Measurements from ENCODE around the gene STIL. TPM values are rescaled to one million over a fixed set of nuclear protein-coding genes. Genes with fewer than 3 reads are reported as not detected.
"Not testable (repeated sequence)": the region's sequence is repeated elsewhere in the genome, so short reads cannot be mapped to it uniquely, and the experiment has no call there.

STIL gene
- total RNA-seq, 1 donor from 2014 or later, result 6.1 TPM

DNA sequence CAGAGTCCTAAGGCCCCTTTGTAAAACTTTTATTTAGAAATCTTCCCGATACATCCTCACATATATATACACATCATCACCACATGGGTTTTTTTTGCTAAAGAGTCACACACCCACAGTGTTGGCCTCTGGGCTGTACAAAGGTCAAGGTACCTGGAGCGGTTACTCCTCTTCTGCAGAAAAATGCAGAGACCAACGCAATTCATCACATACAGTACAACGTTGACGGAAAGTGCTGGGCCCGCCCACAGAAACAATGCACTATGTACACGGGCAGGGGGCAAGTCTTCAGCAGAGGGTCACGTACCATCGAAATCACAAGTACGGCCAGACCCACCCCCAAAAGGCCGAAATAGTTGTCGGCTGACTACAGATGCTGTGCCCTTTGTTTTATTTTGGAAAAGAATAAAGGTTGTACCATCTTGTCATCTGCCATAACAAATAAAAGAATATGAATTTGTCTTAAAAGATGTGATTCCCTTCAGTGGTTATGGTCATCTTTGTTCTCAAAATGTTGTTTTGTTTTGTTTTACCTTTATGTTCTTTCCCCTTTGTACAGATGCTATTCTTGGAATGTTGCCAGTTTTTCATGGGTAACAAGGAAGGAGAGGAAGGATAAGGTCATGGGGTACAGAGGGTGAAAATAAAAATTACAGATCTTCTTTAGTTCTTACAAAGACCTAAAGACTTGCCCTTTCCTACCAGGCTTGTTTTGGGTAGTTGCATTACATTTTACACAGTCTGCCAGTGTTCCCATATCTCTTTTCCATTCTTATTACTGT is 97.5 kb downstream of the STIL start:
- DNase-seq, result peak; percentile 66

DNA sequence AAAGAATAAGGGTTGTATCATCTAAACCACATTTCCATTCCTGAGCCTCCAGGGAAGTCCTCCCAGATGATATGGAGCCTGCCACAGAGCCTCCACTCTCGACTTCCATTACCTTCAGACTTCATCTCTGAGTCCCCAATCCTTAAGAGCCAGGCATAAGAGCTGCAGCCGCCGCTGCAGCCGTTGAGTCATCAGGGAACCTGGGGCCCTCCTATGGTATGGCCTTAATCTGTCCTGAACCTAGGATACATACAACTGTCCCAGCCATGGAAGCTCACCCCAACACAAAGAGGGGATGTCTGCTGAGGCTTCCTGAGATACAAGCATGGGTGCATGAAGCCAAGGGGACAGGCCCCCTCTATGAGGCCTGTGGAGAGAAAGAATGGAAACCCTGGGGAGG is 98.2 kb downstream of the STIL start:
- DNase-seq, result no peak

DNA sequence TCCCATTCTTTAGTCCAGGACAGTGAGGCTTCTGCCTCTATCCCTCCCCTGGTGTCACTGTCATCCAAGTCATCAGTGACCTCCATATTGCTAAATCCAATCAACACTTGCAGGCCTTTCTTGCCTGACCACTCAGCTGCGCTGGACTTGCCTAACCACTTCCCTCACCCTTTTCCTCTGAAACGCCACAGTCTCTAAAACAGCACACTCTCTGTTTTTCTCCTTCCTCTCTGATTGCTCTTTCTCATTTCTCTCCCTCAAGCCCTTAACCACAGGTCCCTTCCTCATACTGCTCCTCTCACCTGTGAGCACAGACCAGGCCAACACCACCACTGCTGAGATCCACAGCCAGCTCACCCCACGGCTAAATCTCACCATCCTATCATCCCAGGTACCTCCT is 99.4 kb downstream of the STIL start:
- DNase-seq, result no peak

DNA sequence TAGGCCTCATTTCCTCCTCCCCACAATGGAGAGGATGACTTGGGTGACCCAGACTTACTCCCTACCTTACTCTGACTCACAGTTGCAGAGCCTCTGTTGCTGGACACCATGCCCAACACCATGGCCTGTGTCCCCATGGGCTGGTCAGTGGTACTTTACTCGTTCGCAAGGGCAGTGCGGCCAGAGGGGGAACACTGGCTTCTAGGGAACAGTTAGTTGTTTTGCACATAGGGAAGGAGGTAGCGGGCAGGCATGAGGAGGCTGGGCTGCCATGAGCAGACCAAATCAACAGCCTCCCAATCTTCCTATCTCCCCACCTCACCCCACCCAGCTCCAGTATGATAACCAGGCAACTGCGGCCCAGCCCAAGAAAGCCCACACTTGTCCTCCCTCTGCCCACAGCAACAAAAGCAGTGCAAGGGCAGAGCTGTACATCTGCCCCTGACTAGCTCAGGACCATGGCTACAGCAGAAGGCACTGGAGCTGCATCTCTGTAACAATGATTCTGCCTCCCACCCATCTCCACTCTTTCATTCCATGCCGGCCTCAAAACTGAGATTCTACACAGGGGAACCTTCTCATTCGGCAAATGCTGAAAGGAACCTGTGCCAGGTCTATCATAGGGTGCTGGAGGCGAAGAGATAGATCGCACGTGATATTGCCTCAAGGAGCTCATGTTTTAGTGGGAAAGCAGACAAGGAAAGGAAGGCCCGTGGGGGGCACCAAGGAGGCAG is 100.5 kb downstream of the STIL start:
- peak; percentile 87 for DNase-seq

DNA sequence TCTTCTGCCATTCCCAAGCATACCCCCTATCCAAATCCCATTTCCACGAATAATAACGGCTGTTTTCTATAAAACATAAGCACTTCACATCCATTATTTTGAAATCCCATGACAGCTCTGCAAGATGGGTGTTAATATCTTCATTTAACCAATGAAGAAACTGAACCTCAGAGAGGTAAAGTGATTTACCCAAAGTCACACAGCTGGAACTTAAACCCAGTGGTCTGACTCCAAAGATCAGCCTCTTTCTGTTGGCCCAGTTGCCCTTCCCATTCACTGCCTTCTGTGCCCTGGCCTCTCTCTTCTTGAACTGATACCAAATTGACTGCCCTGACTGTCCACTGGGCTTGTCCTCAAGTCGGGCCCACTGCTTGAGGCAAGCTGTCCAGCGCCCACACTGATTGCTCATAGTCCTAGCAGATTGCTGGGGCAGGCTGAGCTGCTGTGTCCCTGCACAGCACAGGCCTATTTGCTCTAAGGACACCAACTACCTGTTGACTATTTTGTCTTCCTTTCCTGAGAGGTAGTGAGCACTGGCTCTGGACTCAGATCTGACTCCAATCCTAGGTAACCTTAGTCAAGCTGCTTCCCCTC is 101.2 kb downstream of the STIL start:
- no peak for DNase-seq

DNA sequence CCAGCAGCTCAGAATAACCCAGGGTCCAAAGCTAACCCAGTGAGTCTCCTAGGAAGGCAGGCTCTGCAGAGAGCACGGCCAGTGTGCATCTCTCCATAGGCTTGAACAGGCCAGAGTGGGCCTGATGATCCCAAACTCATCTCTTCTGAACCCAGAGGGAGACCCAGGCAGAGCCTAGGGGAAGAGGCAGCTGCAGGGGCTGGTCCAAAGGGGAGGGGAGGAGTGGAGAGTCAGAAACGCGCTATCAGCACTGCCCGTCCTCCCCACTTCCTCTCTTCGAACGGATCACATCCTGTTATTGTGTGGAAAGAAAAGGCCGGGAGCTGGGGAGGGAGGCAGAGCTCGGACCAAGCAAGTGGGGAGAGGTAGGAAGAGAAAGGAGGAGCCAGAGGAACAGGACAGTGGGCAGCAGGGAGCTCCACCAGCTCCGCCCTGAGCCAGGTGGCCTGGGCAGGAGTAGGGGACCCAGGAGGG is 102.1 kb downstream of the STIL start:
- DNase-seq, result peak; percentile 94

DNA sequence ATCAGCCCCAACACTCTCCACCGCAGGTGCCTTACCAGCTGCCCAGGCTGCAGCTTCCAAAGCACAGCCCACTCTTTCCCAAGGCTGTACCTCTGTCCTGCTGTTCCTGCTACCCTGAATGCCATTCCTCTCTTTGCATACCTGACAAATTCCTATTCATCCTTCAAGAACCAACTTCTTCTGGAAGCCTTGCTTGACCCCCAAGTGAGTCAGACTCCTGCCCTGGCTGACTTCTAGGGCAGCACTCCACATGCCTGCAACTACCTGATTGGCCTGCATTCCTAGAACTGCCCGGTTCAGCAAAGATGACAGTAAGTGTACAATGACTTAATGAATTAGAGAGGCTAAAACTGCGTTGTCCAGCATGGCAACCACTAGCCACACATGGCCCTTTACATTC is 103.3 kb downstream of the STIL start:
- no peak for DNase-seq

DNA sequence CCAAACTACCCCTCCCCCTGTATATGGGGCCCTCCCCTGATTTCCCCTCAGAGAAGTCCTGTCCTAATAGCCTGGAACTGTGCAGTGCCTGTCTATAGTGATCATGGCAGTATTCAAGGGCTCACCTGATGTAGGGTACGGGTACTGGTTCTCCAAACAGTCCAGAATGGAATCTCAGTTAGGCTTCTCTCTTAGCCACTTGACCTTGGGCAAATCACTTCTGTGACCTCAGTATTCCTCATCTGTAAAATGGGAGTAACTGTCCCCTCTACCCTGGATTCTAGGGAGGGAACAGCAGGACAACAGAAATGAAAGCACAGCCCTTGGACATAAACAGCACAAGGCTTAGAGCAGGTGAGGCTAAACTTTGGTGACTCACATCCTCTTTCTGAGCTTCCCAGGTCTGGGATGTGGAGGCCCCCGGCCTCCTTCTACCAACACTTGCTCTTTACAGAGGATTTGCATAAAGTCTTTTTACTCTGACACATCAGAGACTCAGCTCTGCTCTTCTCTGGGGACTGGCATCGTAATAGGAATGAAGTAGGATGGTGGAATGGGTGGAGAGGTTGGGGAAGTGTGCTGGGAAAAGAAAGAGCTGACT is 104.1 kb downstream of the STIL start:
- peak; percentile 51 for DNase-seq

DNA sequence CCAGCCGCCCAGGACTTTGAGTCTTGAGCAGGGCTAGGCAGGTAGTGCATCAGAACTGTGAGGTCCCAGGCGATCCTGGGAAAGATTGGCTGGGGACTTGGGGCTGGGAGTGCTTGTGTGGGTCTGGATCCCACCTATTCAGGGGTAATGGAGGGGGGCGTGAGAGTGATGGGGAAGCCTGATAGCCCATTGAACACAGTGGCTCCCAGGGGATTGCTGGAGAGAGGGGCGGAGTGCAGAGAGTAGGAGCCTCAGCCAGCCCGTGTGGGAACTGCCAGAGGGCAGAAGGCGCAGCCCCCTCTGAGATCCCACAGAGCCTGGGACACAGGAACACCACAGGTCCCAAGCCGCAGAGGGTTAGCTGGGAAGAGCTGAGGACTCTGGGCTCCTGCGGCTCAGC is 104.9 kb downstream of the STIL start:
- no peak for DNase-seq

DNA sequence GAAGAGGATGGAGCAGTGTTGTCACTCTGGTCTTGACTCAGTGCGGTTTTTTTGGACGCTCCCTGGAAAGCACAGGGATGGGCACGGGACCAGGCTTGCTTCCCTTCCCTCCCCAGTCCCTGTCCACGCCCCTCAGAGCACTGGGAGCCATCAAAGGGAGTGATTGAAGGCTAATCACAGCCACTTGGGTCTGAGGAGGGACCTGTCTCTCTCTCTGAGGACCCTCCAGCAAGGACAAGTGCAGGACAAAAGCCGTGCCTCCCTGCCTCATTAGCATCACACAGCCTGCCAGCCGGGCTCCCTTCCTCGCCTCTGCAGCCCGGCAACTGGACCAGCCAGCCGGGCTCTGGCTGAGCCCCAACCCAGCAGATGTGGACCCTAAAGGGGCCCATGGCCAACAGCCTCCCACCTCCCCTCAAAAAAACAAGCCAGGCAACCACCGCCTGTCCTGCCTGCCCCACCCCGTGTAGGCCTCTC is 105.5 kb downstream of the STIL start:
- DNase-seq, result no peak

DNA sequence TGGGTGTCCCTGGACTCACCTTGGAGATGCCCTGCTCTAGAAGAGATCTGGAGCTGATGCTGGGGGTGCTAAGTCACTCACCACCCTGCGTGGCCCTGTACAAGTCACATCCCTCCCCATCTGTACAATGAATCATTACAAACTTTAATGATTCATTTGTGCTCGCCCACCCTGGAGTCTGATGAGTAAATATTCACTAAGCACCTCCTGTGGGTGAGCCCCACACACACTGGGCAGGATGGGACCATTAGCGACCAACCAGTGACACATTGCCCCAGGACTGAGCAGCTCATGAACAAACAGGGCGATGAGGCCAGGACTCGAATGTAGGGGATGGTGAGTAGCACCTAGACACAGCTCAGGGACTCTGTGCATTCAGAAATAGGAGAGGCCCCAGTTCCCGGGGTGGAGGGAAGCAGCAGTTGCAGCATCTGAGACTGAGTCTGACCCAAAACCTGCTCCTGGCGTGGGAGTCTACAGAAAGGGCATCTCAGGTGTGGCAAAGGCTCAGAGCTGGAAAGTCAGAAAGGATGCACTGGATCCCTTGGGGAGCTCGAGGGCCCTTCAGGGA is 106.1 kb downstream of the STIL start:
- DNase-seq, result peak; percentile 38

DNA sequence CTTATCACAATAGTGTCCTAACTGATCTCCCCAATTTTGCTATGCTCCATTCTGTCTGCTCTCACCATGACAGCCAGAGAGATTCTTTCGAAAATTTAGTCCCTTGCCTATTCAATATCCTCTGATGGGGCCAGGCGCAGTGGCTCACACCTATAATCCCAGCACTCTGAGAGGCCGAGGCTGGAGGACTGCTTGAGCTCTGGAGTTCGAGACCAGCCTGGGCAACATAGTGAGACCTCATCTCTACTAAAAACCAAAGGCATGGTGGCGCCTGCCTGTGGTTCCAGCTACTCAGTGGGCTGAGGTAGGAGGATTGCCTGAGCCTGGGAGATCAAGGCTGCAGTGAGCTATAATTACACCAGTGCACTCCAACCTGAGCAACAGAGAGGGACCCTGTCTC is 108.0 kb downstream of the STIL start:
- DNase-seq, result no peak

DNA sequence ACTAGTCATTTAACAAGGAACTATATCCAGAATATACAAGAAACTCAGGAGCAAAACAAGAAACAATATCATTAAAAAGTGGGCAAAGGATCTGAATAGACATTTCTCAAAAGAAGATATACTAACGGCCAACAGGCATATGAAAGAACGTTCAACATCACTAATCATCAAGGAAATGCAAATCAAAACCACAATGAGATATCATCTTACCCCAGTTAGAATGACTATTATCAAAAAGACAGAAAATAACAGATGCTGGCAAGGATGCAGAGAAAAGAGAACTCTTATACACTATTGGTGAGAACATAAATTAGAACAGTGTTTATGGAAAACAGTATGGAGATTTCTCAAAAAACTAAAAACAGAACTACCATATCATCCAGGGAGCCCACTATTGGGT is 110.4 kb downstream of the STIL start:
- DNase-seq, result not testable (repeated sequence)

DNA sequence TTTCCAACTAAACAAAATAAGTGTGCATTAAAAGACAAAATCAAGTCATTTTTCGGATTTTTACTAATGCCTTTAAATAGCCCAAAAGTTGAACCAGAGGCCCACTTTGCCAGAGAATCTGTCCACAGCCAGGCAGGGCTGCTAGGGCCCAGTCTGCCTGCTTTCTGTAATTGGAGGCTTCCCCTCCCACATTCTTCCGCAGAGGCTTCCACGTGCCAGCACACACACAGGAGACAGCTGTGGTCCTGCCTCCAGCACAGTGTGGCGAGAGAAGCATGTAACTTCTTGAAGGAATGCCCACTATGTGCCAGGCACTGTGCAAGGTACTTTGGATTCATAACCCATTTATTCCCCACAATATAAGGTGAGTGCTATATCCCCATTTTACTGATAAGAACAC is 112.8 kb downstream of the STIL start:
- DNase-seq, result peak; percentile 47

Other genes starting within 250 kb of the STIL start
- gene CYP4Z1, start 246.9 kb downstream of the STIL start, total RNA-seq, result 0.17 TPM in 1 of 2 replicates, not detected in the other
- gene CYP4A22, start 176.7 kb downstream of the STIL start, total RNA-seq, result not detected in 2 replicates
- gene PDZK1IP1, start 124.1 kb downstream of the STIL start, total RNA-seq, result 0.42 and 1.0 TPM in 2 replicates
- gene TAL1, start 81.9 kb downstream of the STIL start, total RNA-seq, result 61.1 and 84.5 TPM in 2 replicates
- 112 and 130 TPM in 2 replicates for gene CMPK1, start 19.6 kb upstream of the STIL start, total RNA-seq
- not detected in 2 replicates for gene FOXE3, start 102.1 kb upstream of the STIL start, total RNA-seq
- gene FOXD2, start 123.9 kb upstream of the STIL start, total RNA-seq, result under 0.01 and 0.09 TPM in 2 replicates

All from dermis blood vessel endothelial cell (primary cell).